GM21529 (cell line): Measurements from ENCODE around the gene SERPINB6.
"Not testable (repeated sequence)": the region's sequence is repeated elsewhere in the genome, so short reads cannot be mapped to it uniquely, and the experiment has no call there.

ENCODE experiments used
- ATAC-seq: cut with Tn5 transposase; IDR thresholded peaks from one replicate; pipeline ENCODE4 v1.9.1; 2021; ENCODE audit not compliant: unreplicated experiment

Gene SERPINB6

DNA sequence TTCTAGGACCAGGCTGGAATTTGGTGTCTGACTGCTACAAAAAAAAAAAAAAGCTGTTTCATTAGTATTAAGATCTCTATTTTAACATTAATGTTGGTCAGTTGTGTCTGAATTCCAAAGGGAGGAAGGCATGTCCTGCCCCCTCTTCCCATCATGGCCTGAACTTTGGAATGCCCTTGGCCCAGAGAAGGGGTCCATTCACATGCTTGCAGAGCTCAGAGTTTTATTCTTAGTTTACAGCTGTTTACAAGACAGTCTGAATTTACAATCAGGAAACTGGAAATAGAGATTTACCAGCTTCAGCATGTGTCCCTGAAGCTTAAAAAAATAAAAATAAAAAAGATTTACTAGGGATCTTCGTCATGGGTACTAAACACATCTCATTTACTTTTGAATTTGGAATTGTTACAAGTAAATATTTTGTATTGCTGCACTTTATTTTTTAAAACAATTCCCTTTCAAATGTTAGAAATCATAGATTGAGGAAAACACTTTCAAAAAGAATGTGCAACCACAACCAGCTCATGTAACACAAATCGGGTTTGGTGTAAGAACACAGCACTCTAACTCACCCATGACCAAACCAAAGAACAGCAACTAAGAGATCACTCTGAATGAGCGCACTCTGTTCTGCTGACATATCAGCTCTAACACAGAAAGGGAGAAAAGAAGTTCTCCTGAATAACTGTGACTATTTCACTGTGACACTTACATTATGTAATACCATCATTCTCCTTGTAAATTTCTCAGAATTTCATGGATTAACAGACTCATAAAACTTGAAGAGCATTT, 6.6 kb upstream of the SERPINB6 start:
- no peak for ATAC-seq

DNA sequence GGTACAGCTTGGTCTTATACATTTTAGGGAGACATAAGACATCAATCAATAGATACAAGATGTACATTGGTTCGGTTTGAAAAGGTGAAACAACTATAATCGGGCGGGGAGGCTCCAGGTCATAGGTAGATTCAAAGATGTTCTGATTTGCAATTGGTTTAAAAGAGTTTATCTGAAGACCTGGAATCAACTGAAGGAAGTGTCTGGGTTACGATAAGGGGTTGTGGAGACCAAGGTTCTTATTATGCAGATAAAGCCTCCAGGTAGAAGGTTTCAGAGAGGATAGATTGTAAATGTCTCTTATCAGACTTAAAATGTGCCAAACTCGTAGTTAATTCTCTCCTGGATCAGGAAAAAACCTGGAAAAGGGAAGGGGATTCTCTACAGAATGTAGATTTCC, 5.9 kb upstream of the SERPINB6 start:
- no peak for ATAC-seq

DNA sequence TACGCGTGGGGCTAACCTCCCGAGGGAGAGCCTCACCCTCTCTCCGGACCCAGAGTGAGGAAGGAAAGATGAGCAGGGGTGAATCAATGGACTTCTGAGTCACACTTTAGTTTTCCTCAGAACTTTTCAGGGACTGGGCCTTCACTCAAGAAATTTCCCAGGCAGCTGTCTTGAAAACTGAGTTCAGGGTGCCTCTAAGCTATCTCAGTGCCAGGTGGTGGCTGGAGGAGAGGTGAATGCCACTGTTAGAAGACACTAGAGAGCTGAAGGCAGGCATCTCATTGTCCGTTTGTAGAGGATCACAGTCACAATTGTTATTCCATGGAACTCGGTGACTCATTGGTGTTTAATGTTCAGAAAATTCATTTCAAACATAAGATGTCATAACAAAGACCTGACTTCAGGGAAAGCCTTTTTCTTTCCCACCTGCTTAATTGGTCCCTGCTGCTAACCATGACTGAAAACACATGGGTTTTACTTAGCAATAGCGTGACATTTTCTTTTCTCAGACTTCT, 5.3 kb upstream of the SERPINB6 start:
- ATAC-seq: no peak

DNA sequence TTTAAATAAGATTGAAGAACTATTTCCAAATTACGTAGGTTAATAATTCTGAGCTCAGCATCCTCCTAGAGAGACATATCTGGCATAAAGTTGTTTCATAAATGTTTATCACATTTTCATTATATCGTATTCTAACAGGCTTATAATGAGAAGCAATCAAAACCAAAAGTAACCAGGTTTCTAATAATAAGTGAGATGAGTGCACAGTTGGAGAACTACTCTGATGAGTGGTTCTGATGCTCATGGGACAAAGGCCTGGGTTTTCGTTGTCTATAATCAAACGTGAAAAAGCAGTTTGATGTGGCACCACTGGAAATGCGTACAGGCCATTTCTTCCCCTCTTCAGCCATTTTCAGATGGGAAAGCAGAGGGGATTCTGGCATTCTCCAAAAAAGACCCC, 4.7 kb upstream of the SERPINB6 start:
- ATAC-seq: no peak

DNA sequence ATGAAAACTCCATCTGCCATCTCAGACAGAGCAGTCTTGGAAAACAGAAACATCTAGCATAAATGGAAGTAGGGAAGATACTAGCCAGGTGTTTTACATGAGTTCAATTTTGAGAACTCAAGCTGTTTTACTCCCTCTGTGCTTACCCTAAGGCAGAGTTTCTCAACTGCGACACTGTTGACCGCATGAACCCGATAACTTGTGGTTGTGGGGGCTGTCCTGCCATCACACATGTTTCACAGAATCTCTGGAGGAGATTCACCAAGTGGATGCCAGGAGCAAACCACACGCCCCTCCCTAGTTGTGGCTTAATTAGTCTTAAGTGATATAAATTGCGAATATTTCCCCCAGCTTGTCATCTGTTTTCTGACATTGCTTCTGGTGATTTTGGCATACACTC, 2.3 kb upstream of the SERPINB6 start:
- ATAC-seq: no peak

DNA sequence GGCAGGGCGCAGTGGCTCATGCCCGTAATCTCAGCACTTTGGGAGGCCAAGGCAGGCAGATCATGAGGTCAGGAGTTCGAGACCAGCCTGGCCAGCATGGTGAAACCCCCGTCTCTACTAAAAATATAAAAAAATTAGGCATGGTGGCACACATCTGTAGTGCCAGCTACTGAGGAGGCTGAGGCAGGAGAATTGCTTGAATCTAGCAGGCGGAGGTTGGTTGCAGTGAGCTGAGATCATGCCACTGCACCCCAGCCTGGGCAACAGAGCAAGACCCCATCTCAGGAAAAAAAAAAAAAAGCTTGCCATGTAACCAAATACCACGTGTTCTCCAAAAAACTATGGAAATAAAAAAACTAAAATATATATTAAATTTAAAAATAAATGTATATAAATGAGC, 1.8 kb upstream of the SERPINB6 start:
- ATAC-seq: not testable (repeated sequence)

DNA sequence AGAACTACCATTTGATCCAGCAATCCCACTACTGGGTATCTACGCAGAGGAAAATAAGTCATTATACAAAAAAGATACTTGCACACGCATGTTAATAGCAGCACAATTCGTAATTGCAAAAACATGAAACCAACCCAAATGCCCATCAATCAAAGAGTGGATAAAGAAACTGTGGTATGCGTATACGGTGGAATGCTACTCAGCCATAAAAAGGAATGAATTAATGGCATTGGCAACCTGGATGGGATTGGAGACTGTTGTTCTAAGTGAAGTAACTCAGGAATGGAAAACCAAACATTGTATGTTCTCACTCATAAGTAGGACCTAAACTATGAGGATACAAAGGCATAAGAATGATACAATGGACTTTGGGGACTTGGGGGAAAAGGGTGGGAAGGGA, 1.3 kb upstream of the SERPINB6 start:
- not testable (repeated sequence) for ATAC-seq

DNA sequence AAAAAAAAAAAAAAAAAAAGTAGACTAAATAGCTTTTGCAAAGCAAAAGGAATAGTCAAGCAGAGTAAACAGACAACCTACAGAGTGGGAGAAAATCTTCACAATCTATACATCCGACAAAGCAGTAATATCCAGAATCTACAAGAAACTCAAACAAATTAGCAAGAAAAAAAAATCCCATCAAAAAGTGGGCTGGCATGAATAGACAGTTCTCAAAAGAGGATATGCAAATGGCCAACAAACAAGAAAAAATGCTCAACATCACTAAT, 786 bp upstream of the SERPINB6 start:
- not testable (repeated sequence) for ATAC-seq

DNA sequence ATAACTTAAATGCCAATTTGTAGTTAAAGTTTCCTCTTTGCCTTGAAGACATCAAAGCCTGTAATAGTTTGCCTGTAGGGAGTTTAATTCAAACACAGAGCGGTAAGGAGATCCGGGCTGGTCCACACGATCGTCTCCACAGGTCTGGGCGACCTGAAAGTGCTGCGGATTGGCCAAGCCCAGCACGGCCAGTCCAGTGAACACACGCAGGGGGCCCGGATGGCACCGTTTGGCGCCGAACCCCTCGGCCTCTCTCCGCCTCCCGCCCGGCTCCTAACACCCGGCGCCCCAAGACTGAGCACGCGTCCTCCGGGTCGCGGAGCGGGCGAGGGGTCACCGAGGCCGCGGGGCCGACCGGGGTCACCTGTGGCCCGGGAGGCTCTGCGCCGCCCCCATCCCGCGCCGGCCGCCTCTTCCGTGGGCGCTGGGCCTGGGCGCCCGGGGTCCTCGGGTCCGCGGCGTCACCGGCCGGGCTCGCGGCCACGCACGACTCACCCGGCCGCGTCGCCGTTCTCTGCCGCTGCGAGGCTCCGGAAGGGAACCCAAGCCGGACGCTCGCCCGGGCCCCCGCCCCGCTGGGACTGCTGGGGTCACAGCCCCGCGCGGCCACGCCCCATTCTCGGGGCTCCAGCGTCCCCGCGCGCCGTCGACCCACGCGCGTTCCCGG, 481 bp downstream of the SERPINB6 start:
- ATAC-seq: peak; percentile 70

DNA sequence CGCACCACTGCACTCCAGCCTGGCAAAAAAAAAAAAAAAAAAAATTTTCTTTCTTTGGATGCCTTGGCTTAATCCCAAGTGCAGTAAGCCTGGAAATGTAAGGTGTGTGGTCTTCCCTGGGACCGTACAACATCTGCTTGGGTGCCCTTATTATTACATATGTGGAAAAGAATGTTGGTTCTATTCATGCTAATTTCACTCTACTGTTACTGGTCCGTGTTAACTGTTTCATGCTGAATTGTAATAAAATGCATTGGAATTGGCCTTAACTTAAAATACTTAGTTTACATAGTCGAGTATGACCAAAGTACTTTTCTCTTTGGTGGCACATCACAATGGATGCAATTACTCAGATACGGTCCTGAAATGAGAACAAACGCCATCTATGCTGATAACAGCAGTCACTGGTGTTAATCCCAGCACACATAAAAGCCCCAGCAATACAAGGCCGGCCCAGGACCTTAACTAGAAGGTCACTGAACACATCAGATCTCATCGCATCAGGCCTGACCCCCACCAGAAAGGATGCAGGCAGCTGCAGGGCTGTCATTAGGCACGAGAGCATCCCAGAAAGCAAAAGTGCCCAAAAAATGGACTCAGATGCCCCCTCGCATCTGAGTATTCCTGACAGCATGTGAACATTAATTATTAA, 1.2 kb downstream of the SERPINB6 start:
- no peak for ATAC-seq

DNA sequence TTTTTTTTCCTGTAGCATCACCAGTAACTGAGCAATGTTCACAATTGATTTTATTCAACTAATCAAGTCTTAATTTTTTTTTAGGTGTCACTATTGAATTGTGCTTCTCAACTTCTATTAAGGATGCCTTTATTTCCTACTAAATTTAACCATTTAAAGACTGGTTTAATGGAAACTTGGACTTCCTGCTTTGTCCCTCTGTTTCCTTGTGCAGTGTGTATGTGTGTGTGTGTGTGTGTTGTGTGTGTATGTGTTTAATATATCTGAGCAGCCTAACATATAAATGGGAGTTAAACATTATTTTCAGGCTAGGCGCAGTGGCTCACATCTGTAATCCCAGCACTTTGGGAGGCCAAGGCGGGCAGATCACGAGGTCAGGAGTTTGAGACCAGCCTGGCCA, 1.8 kb downstream of the SERPINB6 start:
- ATAC-seq: no peak

DNA sequence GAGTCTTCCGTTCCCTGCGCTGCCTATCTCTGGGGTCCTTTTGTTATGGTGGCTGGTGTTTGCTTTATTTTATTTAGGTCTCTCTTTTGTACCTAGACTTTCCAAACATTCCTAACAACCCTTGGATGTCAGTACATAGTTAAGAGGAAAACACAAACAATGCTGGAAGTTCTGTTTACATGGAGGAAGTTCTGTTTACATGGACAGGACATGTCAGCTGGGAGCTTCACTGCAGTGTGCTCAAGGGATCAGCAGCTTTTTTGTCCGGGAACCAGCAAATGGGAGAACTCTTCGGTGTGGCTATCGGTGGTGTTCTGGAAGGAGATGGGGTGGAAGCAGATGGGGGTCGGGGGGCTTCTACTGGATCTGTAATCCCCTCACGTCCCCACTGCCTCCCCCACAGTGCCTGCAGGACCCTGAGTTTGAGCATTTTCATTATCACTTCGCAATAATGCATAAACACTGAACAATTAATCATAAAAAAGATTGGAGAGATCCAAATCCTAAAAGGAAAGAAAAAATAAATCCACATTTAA, 2.7 kb downstream of the SERPINB6 start:
- ATAC-seq: no peak

DNA sequence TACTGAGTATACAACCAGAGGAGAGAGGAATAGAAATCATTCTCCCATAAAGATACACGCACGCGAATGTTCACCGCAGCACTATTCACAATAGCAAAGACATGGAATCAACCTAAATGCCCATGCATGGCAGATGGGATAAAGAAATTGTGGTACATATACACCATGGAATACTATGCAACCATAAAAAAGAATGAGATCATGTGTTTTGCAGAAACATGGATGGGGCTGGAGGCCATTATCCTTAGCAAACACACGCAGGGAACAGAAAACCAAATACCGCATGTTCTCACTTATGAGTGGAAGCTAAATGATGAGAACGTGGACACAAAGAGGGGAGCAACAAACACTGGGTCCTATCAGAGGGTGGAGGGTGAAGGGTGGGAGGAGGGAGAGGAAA, 3.4 kb downstream of the SERPINB6 start:
- ATAC-seq: no peak

DNA sequence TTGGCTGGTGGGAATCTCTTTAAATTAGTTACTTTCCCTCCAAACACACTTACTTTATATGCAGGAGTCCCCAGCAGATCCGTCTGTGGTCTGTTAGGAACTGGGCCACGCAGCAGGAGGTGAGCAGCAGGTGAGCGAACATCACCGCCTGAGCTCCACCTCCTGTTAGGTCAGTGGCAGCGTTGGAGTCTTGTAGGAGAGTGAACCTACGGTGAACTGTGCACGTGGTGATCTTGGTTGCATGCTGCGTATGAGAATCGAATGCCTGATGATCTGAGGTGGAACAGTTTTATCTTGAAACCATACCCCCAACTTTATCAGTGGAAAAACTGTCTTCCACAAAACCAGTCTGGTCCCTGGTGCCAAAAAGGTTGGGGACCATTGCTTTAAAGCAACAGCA, 5.0 kb downstream of the SERPINB6 start:
- ATAC-seq: no peak

DNA sequence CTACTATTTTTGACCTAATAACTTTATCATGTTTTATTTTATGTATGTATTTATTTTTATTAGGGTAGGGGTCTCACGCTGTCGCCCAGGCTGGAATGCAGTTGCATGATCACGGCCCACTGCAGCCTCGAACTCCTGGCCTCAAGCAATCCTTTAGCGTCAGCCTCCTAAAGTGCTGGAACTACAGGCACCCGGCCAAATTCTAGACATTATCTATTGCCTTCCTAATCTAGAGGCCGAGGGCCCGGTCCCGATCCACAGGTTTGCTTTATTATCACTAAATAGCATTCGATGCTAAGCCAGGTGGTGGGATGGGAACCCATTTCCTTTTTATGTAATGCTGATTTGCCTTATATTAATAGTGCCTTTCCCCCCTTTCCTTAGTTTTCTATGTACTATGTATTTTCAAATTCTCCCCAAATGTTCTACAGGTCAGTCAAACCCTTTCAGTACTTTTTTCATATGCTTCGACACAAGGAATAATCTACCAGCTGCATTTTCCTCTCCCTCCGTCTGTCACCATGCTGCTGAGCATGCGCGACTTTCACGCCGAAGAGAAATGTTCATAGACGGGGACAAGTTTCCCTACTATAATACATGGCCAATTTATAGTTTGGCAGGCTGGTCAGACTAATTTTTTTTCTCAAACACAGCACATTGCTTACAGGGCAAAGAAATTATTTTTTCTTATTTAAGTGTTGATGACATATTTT, 6.4 kb downstream of the SERPINB6 start:
- no peak for ATAC-seq

DNA sequence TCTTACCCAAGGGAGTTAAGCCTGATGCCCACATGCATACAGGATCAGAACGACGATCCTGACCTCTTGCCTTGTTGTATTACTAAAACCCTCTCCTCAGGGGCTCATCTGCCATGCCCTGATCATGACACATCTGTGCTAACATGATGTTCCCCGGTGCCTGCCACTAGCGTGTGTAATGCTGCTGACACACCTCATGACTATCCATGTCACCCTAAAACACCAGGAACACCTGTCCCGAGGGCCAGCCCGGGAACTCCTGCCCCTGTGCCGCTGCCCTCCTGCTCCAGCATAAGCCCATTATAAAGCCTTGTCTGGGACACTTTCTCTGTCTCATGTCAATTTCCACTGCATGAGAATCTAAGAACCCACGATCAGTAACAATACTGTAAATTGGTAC, 7.6 kb downstream of the SERPINB6 start:
- ATAC-seq: no peak

DNA sequence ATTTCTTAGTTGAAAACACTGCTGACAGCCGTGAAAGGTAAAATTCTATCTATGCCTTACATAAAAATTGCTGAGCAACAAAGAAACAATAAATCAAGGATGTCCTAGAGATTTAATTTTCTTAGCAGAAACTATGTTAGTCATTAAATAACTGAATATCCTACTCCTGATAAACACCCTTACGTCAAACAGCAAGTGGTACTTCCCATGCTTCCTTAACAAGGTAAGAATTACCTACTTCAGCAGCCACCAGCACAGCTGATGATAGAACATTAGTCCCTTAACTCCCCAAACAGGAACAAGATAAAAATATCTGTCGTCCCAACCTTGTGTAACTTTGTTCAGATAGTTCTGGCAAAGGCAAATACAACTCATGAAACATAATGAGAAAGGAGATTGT, 8.7 kb downstream of the SERPINB6 start:
- no peak for ATAC-seq

DNA sequence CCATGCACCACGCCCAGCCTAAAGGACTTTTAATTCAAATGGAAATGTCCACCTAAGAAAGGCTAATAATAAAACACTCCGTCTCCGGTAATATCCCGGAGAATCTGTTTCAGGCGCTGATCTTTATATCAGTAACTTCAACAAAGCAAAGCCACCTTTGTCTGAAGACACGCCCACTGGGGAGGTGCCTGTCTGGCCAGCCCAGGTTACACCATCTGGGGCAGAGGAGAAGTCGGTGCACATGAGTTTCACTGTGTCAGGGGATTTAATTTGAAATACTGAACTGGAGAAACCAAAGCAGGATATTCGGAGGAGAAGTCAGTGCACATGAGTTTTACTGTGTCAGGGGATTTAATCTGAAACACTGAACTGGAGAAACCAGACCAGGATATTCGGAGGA, 9.4 kb downstream of the SERPINB6 start:
- ATAC-seq: no peak

DNA sequence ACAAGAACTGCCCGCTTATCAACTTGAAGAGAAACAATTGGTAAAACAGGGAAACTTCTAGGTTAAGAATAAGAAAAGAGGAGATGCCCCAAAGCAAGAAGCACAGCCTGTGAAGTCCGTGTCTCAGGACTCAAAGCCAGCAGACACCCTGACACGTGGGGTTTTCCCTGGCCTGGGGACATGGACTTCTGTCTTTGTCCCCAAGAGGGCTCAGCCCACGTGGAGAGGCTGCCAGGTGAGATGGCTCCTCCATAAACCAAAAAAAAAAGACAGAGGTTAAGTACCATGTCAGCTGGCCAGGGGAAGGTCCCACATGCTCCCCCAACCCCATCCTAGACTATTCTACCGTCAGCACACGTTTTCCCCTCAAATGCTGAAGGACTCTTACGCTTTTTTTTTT, 9.9 kb downstream of the SERPINB6 start:
- ATAC-seq: no peak

DNA sequence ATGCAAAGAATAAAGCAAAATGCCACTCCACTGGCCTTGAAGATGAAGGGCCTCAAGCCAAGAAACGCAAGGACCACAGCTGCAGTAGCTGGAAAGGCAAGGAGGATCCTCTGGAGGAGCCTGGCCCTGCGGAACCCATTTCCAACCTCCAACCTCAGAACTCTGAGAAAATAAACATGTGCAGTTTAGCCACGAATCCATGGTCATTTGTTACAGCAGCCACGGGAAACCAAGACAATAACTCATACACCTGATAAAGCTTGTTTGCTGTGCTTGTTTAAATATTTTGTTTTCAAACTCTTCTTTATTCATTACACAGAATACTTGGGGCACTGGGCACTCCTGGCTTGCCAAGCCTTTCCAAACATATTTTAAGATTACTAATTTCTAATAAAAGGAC, 10.4 kb downstream of the SERPINB6 start:
- no peak for ATAC-seq
